Measurements from ENCODE around the gene CNRIP1.
A peak's percentile ranks its signal among the peaks of the same experiment; 100 is the strongest.

The CNRIP1 gene

DNA sequence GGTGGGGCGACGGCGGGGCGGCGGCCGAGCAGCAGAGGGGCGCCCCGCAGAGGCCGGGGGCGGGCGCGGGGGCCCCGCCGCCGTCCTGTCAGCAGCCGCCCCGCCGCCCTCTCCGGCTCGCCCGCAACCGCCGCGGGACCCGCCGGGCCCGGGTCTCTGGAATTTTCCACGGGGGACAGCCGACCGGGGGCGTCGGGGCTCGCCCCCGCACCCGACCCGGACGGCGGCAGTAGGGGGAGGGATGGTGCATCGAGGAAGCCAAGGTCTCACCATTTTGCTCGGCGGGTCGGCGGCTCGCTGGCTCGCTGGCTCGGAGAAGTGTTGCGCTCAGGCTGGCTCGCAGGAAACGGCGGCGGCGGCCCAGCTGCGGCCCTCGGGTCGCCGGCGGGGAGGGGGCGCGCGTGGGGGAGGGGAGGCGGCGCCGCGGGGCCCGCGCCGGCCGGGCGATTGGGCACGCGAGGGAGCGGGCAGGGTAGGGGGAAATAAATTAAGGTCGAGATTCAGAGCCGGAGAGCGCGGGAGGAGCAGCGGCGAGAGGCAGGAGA is 67.8 kb downstream of the CNRIP1 start:
- DNase-seq: peak in 16 of 51 donors; percentile 18 to 63 (median 45)

DNA sequence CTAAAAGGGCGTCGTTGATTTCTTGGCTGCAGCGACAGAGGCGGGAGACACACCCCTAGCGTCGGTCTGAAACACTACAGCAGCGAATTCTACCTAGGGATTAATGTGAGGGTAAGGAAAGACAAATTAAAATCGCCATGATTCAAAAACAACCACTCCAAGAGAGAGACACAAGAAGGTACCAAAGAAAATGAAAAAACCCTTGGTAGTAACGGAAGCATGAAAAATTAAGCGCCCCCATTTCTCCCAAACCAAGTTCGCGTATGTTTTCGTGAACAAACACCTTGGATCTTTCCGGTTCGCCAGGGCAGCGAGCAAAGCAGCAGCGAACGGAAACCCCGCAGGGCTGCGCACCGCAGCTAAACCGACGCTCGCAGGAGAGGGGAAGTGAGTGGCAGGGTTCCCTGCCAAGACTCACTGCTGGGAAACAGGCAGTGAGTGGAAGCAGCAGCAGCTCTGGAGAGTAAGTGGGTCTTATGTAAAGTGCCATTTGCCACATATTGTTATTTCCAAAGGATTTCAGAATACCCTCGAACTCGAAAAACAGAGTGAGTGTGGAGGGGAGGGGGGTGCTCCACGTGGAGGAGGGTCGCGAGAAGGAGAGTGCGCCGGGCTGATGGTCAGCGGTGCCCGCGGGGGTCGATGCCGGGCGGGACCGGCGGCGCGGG is 68.4 kb downstream of the CNRIP1 start:
- DNase-seq: peak in 41 of 51 donors; percentile 3 to 82 (median 29)

DNA sequence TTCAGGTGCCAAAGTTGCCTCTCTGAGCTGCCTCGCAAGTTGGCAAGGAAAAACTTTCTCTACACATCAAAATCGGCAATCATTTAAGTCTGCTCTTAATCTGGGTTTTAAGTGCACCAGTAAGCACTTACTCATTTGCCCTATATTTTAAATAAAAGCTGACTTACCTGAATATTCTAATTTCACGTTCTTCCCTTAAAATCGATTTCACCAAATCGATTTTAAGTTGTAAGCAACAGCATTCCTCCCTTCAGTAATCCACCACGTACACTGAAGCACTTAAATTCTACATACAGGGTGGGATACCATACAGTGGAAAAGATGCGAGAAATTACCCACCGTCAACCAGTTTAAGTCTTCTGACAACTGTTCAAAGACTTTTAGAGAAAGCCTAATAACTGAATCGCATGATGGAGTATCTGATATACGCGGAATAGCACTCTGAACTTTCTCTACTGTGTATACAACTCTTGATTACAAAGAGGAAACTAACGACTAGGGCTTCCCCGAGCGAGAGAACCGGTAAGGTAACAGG is 69.0 kb downstream of the CNRIP1 start:
- no peak for DNase-seq

DNA sequence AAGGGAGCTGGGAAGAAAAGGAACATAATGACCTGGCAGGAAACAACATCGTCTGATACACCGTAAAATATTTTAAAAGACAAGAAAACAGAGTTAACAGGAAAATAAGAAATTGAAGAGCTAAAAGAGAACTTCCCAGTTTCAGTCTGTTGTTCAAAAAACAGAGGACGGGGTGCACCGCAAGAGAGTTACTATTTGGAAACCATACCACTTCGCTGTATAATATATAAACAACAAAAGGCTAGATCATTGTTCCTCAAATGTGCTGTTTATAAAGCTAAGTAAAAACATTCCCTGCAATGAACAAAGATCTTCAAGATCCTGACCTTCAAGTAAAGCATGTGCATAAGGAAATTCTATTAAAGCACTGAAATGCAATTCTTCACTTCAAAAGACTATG is 69.6 kb downstream of the CNRIP1 start:
- no peak for DNase-seq

DNA sequence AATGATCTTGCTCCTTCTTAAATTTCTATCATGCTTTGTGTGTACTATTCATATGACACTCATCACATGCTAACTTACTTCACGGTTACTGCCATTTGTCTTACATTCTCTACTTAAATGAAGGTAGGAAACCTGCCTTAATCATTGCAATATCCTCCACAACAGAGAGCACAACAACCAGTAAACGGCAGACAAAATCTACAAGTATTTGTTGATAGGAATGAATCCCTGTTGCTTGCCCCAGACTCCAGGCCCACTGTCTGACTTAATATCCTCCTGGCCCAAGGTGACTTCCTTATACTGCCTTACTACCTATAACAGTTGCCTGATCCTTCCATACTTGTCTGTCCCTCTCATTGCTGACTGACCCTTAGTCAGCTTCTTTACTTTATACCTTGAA is 70.9 kb downstream of the CNRIP1 start:
- no peak for DNase-seq

DNA sequence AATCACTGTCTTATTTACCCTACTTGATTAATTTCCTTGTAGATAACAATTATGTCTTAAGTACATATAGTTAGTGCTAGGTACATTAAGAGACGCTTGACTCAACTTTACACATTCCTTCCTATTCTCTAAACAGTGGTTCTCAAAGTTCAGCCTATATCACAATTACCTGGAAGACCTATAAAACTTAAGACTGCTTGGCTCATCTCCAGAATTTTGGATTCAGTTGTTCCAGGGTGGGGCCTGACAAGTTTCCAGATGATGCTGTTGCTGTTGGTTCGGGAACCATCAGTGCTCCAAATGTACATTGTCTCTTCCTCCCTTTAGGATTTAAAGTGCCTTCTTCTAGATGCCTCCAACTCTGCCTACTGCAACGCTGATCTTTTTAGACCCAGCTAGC is 71.4 kb downstream of the CNRIP1 start:
- DNase-seq: no peak

DNA sequence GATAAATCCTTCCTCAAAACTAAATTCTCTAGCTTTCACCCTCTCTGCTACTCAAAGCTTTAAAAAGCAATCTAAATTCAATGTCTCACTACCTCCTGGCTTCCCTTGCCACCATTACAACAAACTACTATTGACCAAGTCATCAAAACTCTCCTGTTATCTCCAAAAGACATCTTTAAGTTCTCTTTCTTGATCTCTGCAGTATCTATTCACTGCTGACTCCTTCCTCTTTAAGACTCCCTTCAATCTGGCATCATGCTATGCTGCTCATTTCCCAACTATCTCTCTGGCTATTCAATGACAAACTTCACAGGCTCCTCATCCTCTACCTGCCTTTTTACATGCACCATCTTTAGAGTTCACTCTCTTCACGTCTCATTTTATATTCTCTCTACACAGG is 73.4 kb downstream of the CNRIP1 start:
- DNase-seq: no peak

DNA sequence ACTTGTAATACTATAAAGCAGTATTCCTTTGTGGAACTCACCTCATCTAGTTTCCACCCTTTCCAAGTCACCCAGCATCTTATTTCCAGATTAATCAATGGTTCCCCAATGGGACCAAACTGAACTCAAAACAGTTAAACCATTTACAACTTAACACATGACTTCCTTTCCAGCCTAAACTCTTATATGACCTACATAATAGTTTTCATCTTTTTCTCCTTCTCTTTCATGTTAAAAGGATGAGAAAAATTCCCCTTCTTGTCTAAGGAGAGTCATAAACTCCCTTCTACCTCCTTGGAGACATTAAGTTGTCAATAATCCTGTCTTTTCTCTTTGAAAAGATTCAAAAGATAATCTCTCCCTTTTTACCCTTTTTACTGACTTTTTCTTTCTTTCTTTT is 74.1 kb downstream of the CNRIP1 start:
- no peak for DNase-seq

DNA sequence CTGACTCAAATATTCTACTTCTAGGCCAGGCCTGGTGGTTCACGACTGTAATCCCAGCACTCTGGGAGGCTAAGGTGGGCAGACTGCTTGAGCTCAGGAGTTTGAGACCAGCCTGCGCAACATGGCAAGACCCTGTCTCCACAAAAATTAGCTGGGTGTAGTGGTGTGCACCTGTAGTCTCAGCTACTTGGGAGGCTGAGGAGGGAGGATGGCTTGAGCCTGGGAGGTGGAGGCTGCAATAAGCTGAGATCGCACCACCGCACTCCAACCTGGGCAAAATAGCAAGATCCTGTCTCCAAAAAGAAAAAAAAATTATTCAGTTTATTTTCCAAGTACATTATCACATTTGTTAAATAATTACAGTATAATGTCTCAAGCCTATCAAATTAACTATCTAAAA is 74.7 kb downstream of the CNRIP1 start:
- DNase-seq: no peak

DNA sequence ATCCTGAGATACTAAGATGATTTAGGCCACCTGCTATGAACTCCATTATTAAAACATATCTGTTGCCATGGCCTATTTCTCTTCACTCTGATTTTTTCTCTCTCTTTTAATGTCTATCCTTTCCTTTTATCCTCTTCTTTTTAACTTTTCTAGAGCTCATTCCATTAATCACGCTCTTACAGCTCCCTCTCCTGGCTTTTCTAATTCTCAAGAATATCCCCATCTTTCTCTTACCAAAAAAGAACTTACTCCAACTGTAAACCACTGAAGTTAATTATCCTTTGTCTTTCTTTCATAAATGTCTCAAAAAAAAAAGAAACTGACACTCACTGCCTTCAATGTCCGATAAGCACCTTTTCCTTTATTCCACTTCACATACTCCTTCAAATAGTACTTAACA is 75.3 kb downstream of the CNRIP1 start:
- no peak for DNase-seq
